HG03521 (cell line): ENCODE results near the gene TBC1D3I.
"Not testable (repeated sequence)": the region's sequence is repeated elsewhere in the genome, so short reads cannot be mapped to it uniquely, and the experiment has no call there.

Experiments
- ATAC-seq: cut with Tn5 transposase; IDR thresholded peaks from one replicate; pipeline ENCODE4 v1.9.1; 2021; ENCODE audit warnings: mild to moderate bottlenecking, moderate library complexity; ENCODE audit not compliant: unreplicated experiment

The TBC1D3I gene

GRCh38 chr17:36207383-36207782 is 57.0 kb downstream of the TBC1D3I start:
- not testable (repeated sequence) for ATAC-seq

DNA sequence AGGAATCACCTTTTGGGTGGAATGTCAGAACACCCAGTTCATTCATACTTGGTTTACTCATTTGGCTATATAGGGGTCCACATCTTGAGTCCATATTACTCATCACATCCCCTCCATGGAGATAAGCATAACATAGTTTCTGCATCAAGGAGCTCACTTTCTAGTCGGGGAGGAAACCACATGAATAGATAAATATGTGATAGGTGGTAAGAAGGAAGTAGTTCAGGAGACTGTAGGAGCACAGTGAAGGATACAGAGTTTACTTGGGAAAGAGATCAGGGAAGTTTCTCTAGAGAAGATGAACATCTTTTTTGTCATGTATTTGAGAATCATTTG is 57.9 kb downstream of the TBC1D3I start:
- not testable (repeated sequence) for ATAC-seq

DNA sequence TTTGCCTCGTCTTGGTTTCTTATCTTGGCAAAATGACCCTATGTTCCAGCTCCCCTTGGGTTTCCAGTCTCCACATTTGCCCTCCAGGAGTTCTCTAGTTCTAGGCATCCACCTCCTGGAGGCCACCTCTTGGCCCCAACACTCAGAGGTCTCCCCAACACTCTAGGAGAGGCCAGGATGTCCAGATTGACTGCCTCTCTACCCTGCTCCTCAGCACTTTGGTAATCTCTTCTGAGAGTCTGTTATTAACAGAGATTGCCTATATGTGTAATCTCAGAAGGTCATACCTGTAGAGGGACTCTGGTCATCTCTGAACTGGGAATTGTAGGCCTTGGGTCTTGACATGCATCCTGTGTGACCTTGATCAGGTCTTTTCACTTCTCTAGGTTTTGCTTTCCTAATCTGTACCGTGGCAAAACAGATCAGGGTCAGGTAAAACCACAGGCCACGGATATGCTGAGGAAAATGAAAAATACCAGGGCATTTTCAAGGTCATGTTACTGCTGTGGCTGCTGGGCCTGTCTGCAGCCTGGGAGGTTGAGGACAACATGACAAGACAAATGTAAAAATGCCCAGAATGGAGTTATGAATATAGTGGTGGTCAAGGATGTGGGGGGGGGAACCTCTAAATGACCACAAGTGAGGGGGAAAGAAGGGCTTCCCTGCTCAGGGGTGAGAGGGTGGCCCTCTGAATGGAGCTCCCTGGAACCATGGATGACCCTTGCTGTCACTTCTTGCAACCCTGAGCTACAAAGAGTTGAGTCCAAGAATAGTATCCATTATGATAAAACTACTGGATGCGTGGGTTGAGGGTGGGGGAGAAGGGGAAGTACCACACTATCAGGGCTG is 58.5 kb downstream of the TBC1D3I start:
- no peak for ATAC-seq

GRCh38 chr17:36204724-36205500 is 59.5 kb downstream of the TBC1D3I start:
- ATAC-seq: no peak
